ENCODE data around the gene ETV2. TPM values are rescaled to one million over a fixed set of nuclear protein-coding genes. Genes with fewer than 3 reads are reported as not detected.
"Not testable (repeated sequence)": the region's sequence is repeated elsewhere in the genome, so short reads cannot be mapped to it uniquely, and the experiment has no call there.

The ETV2 gene
- total and polyA plus RNA-seq, 8 donors, result 0.55 to 11.7 (median 6.1) TPM; not detected in 3

GRCh38 chr19:35596366-35596999, 45.1 kb upstream of the ETV2 start:
- DNase-seq, result no peak
- intact Hi-C loops (cut with DNase I; ENCODE audit: low total_unique reads), result no loop called here
- no peaks in the 10 kb centered on the region for H3K36me3 ChIP-seq
- no peak for TF ChIP-seq POLR2A (IDR thresholded peaks at IDR 0.05)
- TF ChIP-seq POLR2AphosphoS5 (IDR thresholded peaks at IDR 0.05), result no peak
- TF ChIP-seq, protein P1, sequence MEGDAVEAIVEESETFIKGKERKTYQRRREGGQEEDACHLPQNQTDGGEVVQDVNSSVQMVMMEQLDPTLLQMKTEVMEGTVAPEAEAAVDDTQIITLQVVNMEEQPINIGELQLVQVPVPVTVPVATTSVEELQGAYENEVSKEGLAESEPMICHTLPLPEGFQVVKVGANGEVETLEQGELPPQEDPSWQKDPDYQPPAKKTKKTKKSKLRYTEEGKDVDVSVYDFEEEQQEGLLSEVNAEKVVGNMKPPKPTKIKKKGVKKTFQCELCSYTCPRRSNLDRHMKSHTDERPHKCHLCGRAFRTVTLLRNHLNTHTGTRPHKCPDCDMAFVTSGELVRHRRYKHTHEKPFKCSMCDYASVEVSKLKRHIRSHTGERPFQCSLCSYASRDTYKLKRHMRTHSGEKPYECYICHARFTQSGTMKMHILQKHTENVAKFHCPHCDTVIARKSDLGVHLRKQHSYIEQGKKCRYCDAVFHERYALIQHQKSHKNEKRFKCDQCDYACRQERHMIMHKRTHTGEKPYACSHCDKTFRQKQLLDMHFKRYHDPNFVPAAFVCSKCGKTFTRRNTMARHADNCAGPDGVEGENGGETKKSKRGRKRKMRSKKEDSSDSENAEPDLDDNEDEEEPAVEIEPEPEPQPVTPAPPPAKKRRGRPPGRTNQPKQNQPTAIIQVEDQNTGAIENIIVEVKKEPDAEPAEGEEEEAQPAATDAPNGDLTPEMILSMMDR (IDR thresholded peaks at IDR 0.05), result no peak
- no peak for TF ChIP-seq EP300 (IDR thresholded peaks at IDR 0.05)
- peaks cover 0 to 39% (median 0%) of the 10 kb centered on the region in 3 donors for H3K27me3 ChIP-seq
- 60 to 72% (median 69%) methylated on average over 4 of the region's 4 CpGs for WGBS, 5 donors
- H3K9me3 ChIP-seq, result no peaks in the 10 kb centered on the region
- H3K27ac ChIP-seq, result no peak overlapping the region
- H3K4me1 ChIP-seq, result no peaks in the 10 kb centered on the region
- H3K4me3 ChIP-seq, result no peak overlapping the region

- TF ChIP-seq POLR2AphosphoS5 (IDR thresholded peaks at IDR 0.05), result no peak
- no peak for TF ChIP-seq POLR2A (IDR thresholded peaks at IDR 0.05)
- TF ChIP-seq EP300 (IDR thresholded peaks at IDR 0.05), result no peak
- TF ChIP-seq, protein P1 (IDR thresholded peaks at IDR 0.05), result no peak
- peaks cover 0 to 4% (median 0%) of the 10 kb centered on the region in 4 donors for H3K9me3 ChIP-seq
- 82 to 94% (median 87%) methylated on average over 3 of the region's 3 CpGs for whole genome bisulfite sequencing, 5 donors
Observed at GRCh38 chr19:35601971-35602370, 39.6 kb upstream of the ETV2 start.

GRCh38 chr19:35604436-35604835, 37.1 kb upstream of the ETV2 start:
- intact Hi-C loops (cut with DNase I; ENCODE audit: low total_unique reads), result not testable (repeated sequence)

More at GRCh38 chr19:35601971-35602370, 39.6 kb upstream of the ETV2 start:
- peaks cover 0 to 7% (median 0%) of the 10 kb centered on the region in 3 donors for H3K27me3 ChIP-seq
- H3K4me3 ChIP-seq, result no peak overlapping the region
- no peak overlapping the region for H3K27ac ChIP-seq
- H3K4me1 ChIP-seq, result no peaks in the 10 kb centered on the region
- no peaks in the 10 kb centered on the region for H3K36me3 ChIP-seq
- intact Hi-C loops (cut with DNase I; ENCODE audit: low total_unique reads), result no loop called here
- no peak for DNase-seq

GRCh38 chr19:35607170-35607569, 34.4 kb upstream of the ETV2 start:
- H3K4me3 ChIP-seq; DNase-seq; H3K4me1 ChIP-seq; intact Hi-C loops (cut with DNase I; ENCODE audit: low total_unique reads); H3K27me3 ChIP-seq; H3K27ac ChIP-seq; H3K36me3 ChIP-seq: not testable (repeated sequence)
- 84 to 92% (median 88%) methylated on average over 8 of the region's 8 CpGs for WGBS, 5 donors
- peaks cover 0 to 21% (median 4%) of the 10 kb centered on the region in 4 donors for H3K9me3 ChIP-seq

More at GRCh38 chr19:35604436-35604835, 37.1 kb upstream of the ETV2 start:
- peaks cover 0 to 21% (median 4%) of the 10 kb centered on the region in 4 donors for H3K9me3 ChIP-seq
- H3K27me3 ChIP-seq, H3K36me3 ChIP-seq, DNase-seq, H3K4me3 ChIP-seq, H3K4me1 ChIP-seq, H3K27ac ChIP-seq: not testable (repeated sequence)
- WGBS, 5 donors, result 76 to 87% (median 85%) methylated on average over 4 of the region's 4 CpGs

DNA sequence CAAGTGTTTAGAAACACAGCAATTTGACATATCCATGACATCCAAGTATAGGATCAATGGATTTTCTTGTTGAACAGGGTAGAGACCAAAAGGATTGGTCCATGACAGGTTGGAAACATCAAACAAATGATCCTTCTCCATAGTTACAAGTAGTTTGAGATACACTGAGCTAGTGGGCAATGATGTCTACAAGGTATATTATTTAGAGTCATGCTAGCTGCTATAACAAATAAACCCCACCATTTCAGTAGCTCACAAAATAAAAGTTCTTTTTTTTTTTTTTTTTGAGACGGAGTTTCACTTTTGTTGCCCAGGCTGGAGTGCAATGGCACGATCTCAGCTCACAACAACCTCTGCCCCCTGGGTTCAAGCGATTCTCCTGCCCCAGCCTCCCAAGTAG, 33.9 kb upstream of the ETV2 start:
- intact Hi-C loops (cut with DNase I; ENCODE audit: low total_unique reads), result no loop called here
- DNase-seq, result no peak
- H3K27ac ChIP-seq, result no peak overlapping the region
- H3K36me3 ChIP-seq, result no peaks in the 10 kb centered on the region
- no peaks in the 10 kb centered on the region for H3K27me3 ChIP-seq
- 67 to 82% (median 71%) methylated on average over 3 of the region's 3 CpGs for WGBS, 5 donors
- H3K4me1 ChIP-seq, result peaks cover 4 to 7% (median 7%) of the 10 kb centered on the region in 4 donors
- no peak overlapping the region for H3K4me3 ChIP-seq
- no peak for TF ChIP-seq EP300 (IDR thresholded peaks at IDR 0.05)
- no peak for TF ChIP-seq POLR2AphosphoS5 (IDR thresholded peaks at IDR 0.05)
- TF ChIP-seq POLR2A (IDR thresholded peaks at IDR 0.05), result no peak
- TF ChIP-seq, protein P1 (IDR thresholded peaks at IDR 0.05), result no peak
- H3K9me3 ChIP-seq, result peaks cover 0 to 21% (median 4%) of the 10 kb centered on the region in 4 donors
